Breast epithelium (tissue), 3 donors: ENCODE data around the gene GALNT16.

Experiments used
- POLR2A ChIP-seq: fragments of 450-650 bp; IDR thresholded peaks from one replicate; pipeline ENCODE4 v1.6.1; 2016; ENCODE audit warnings: antibody characterized with exemption, mild to moderate bottlenecking, moderate library complexity
- POLR2AphosphoS5 ChIP-seq, 3 donors: sonication (generic); formaldehyde crosslinking; IDR thresholded peaks; one replicate each; pipeline ENCODE4 v1.6.1; 2017; ENCODE audit warnings: antibody characterized with exemption in 3 of 3
- TF ChIP-seq, protein P1 (sequence below), 3 donors: fragments of 450-650 bp; IDR thresholded peaks; one replicate each; pipeline ENCODE4 v1.5.1; 2016 to 2017; ENCODE audit warnings: antibody characterized with exemption in 3 of 3, mild to moderate bottlenecking in 3 of 3, moderate library complexity in 3 of 3

DNA sequence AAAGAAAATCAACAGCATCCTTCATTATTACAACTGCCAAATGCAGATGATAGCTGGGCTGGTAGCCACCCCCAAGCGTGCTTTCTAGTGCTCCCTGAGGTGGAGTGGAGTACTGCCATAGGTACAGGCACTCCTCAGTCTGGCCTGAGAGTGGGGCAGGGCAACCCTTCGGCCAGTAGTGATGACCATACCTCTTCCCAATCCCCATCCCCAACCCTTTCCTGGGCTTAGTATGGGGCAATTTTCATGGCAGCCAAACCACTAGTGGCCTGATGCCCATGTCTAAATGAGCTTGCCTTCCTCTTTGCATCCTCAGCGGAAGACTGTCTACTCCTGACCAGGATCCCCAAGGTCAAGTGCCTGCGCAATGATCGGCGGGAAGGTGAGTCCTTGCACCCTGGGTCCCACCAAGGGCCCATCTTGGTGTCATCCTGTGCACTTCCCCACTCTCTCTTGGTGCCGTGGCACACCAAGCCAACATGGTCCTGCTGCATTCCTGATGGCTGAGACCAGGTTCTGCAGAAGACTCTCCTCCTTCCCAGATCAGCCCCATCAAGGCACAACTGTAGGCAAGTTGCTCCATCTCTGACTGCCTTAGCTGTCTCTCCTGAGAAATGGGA is 65.8 kb downstream of the GALNT16 start:
- TF ChIP-seq, protein P1, sequence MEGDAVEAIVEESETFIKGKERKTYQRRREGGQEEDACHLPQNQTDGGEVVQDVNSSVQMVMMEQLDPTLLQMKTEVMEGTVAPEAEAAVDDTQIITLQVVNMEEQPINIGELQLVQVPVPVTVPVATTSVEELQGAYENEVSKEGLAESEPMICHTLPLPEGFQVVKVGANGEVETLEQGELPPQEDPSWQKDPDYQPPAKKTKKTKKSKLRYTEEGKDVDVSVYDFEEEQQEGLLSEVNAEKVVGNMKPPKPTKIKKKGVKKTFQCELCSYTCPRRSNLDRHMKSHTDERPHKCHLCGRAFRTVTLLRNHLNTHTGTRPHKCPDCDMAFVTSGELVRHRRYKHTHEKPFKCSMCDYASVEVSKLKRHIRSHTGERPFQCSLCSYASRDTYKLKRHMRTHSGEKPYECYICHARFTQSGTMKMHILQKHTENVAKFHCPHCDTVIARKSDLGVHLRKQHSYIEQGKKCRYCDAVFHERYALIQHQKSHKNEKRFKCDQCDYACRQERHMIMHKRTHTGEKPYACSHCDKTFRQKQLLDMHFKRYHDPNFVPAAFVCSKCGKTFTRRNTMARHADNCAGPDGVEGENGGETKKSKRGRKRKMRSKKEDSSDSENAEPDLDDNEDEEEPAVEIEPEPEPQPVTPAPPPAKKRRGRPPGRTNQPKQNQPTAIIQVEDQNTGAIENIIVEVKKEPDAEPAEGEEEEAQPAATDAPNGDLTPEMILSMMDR (IDR thresholded peaks at IDR 0.05), result no peak
- TF ChIP-seq POLR2A (no peak), POLR2AphosphoS5 (IDR thresholded peaks at IDR 0.05) (no peak)
